GM11168 (cell line): ENCODE data around the gene ABCG2.
"Not testable (repeated sequence)": the region's sequence is repeated elsewhere in the genome, so short reads cannot be mapped to it uniquely, and the experiment has no call there.

Experiments used
- in situ Hi-C: fragments of 300-500 bp; cut with MboI; formaldehyde crosslinking; loops from one replicate; pipeline ENCODE4 v1.12.0; 2022; ENCODE audit warnings: low sequenced_read_pairs; ENCODE audit not compliant: unreplicated experiment

The ABCG2 gene

GRCh38 chr4:88171206-88171605 lies 12.8 kb upstream of the ABCG2 start:
- in situ Hi-C loops: no loop called here

DNA sequence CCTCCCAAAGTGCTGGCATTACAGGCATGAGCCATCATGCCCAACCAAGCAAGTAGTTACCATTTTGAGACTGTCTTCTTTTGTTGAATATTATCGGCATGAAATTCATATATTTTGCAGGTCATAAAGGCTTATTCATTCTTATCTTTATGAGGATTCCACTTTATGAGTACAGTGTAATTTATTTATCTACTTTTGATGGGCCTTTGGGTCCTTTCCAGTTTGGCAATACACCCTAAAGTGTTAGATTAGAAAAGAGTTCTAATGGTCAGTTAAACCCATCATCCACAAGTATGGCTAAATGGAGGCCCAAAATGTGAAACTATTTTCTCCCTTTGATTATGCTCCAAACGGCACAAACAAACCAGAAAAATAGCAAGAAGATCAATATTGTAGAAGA lies 10.9 kb upstream of the ABCG2 start:
- in situ Hi-C loops: no loop called here

DNA sequence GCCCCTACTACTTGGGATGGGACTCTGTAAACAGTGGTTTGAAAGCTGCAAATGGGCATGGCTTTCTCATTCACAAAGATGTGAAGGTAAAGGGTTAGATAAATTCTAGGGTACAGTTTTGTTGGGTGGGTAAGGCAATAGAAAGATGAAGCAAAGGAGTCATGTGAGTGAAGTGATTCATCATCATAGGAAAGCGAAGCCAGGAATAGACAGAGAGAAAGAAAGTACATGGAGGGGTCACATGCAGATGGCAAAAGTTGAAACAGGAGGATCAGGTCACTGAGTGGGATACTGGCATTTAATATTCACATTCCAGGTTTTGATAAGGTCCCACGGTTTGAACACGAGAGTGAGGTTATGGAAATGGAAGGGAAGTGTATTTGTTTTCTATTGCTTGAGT lies 8.2 kb upstream of the ABCG2 start:
- in situ Hi-C loops: no loop called here

DNA sequence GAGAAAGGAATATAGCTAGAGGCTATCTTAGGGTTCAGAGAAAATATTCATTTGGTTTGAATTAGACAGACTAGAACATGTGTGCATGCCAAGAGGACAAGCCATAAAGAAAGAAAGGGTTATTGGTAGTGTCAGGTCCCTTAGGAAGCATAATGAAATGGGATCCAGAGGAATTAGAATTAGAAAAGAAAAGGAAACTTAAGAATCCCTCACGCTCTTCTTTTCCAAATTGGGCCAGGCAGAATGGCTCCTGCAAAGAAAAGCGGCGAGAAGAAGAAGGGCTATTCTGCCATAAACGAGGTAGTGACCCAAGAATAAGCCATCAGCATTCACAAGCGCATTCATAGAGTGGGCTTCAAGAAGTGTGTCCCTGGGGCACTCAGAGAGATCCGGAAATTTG lies 4.9 kb upstream of the ABCG2 start:
- in situ Hi-C loops: no loop called here

- in situ Hi-C loops: no loop called here
Observed at GRCh38 chr4:88162626-88163025, 4.2 kb upstream of the ABCG2 start.

DNA sequence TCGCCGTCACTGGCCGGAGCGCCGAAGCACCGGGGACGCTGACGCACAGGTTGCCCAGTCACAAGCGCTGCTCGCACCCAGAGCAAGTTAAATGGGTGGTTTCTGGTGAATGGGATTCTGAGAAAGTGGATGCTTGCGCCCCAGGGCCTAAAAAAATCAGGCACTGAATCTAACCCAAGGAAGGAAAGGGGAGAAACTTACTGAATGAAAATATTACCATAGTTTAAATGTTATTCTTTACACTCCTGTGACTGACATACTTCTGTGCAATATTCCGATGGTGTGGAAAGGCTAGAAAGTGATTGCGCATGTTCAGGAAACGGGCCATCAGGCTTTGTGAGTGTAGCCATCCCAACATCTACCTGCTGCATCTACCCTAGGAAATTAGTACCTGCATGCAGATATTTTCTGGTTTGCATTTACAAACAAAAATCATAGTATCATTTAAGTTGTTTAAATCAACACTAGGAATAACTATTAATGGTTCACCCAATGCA lies 838 bp upstream of the ABCG2 start:
- in situ Hi-C loops: no loop called here

- in situ Hi-C loops: no loop called here
Observed at GRCh38 chr4:88158038-88158488, 376 bp downstream of the ABCG2 start.

DNA sequence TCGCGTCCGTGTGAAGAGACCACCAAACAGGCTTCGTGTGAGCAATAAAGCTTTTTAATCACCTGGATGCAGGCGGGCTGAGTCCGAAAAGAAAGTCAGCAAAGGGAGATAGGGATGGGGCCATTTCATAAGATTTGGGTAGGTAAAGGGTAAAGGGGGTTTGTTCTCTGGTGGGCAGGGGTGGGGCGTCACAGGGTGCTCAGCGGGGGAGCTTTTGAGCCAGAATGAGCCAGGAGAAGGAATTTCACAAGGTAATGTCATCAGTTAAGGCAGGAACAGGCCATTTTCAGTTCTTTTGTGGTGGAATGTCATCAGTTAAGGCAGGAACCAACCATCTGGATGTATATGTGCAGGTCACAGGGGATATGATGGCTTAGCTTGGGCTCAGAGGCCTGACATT lies 6.1 kb downstream of the ABCG2 start:
- in situ Hi-C loops: not testable (repeated sequence)

DNA sequence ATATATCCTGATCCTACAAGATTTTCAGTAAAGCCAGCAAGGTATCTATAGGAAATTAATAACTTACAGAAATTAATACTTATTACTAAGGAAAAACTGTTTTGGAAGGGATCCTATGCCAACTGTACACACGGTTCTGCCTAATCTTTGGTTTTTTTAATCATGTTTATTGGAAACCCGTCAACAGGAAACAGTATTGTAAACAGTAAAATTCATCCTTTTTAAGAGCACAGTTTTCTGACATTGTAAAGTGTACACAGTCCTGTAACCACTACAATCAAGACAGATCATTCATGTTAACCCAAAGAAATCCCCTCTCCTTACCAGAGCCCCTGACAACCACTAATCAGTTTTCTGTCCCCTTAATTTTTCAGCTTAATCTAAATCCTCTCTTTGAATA lies 9.9 kb downstream of the ABCG2 start:
- in situ Hi-C loops: no loop called here

GRCh38 chr4:88147799-88148217 lies 10.6 kb downstream of the ABCG2 start:
- in situ Hi-C loops: no loop called here

GRCh38 chr4:88146891-88147290 lies 11.5 kb downstream of the ABCG2 start:
- in situ Hi-C loops: no loop called here

GRCh38 chr4:88144866-88145300 lies 13.6 kb downstream of the ABCG2 start:
- in situ Hi-C loops: no loop called here

DNA sequence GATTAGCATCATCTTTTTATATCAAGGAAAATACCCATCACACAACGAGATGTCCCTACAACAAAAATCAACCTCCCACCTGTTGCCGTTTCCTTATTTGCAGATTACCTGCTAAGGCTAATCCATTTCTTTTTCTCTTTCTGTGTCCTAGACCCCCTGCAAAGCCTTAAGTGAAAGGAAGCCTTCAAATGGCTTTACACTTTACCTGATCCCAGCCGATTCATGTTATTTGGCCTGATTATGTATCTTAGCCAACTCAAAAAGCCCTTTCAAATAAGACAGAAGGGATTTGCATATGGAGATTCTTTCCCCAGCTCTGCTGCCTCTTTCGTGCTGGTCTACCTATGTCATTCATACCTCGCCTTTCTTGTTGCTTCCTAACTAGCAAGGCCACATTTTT lies 14.4 kb downstream of the ABCG2 start:
- in situ Hi-C loops: no loop called here

DNA sequence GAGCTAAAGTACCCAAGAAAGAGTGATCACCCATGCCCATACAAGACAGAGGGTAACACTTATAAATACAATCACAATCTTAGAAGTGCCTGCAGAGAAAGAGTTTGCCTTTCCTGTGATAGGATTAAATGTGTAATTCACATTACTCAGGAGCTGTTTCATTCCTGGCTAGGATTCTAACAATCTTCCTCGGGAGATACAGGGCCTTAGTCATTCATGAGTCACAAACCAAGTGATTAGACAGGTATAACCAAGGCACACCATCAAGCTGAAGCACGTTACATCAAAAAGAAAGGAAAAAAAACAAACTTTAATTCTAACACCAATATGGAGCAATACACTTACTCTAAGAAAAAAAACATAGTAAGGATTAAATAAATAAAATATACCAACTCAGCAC lies 14.9 kb downstream of the ABCG2 start:
- in situ Hi-C loops: no loop called here

GRCh38 chr4:88138561-88138960 lies 19.9 kb downstream of the ABCG2 start:
- in situ Hi-C loops: no loop called here

DNA sequence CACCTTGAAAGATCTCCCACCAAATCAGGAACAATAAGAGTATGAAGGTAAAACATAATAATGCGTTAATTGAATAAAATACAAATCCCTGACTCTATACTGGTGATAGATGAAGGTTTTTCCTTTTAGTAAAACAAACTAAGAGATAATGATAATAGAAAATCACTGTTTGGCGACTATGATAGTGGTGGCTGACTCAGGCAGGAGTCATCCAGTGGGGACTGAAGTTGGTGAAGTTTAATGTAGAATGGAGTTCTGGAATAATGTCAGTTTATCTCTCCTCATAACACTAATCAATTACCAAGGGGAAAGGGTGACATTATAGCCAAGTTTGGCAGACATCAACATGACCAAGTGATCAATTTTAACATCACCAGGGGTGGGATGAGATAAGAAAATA lies 21.3 kb downstream of the ABCG2 start:
- in situ Hi-C loops: no loop called here

- in situ Hi-C loops: no loop called here
Observed at GRCh38 chr4:88136249-88136648, 22.2 kb downstream of the ABCG2 start.

DNA sequence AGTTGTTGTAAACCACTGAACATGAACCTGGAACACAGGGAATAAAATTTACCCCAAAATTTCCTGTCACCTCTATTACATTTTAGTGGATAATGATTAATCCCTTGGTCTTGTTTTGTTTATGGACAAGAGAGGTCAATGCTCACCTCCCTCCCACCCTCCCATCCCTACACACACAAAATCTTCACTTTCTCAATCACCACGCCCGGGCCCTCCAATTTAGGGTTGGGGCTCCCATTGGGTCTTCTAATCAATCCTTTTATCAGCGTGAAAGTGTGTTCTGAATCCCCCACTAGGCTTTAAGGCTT lies 23.1 kb downstream of the ABCG2 start:
- in situ Hi-C loops: no loop called here

DNA sequence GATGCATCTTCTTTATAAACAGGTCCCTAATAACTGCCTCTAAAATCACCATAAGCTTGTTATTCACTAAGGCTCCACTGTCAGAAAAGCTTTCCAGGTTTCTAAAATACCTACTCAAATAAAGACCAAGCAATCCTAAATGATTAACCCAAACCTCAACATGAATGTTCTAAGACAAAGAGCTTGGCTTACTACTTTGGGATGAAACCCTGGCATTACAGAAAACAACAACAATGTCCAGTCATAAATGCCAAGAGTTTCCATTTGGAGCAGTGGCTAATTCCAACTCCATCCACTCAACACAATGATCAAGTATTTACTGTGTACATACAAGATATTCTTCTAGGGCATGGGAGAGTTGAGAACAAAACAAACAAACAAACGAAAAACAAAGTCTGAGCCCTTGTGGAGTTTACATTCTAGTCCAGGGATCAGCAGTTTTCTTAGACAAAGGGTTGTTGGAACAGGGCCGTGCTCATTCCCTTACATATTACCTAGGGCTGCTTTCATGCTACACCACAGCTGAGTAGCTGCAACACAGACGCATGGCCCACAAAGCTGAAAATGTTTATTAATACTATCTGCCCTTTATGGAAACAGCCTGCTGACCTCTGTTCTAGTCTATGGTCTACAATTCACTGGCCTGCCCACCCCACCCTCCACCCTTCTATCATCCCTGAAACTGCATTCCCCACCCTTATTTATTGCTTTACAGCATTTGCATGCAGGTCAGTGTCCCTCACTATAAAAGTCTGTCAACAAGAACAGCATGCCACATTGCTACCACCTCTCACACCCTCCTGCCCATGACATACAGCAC lies 23.7 kb downstream of the ABCG2 start:
- in situ Hi-C loops: no loop called here

- in situ Hi-C loops: no loop called here
Observed at GRCh38 chr4:88134111-88134510, 24.3 kb downstream of the ABCG2 start.

- in situ Hi-C loops: no loop called here
Observed at GRCh38 chr4:88130544-88131305, 27.7 kb downstream of the ABCG2 start.

DNA sequence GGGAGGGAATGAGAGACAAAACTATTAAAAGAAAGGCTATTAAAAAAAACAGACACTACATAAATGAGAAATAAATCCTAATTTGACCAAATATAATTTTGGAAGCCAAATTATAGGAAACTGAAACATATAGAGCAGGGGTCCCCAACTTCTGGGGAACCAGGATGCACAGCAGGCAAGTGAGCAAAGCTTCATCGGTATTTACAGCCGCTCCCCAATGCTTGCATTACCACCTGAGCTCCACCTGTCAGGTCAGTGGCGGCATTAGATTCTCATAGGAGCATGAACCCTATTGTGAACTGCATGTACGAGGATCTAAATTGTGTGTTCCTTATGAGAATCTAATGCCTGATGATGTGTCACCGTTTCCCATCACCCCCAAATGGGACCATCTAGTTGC lies 28.4 kb downstream of the ABCG2 start:
- in situ Hi-C loops: no loop called here
